Activated CD4-positive, alpha-beta T cell treated with anti-CD3 and anti-CD28 coated beads for 48 hours (primary cell): Measurements from ENCODE around the gene RCN1.
"Not testable (repeated sequence)": the region's sequence is repeated elsewhere in the genome, so short reads cannot be mapped to it uniquely, and the experiment has no call there.

Experiments used
- DNase-seq: peaks from one replicate; pipeline ENCODE4 v3.0.0-alpha.2; 2020

RCN1 gene

DNA sequence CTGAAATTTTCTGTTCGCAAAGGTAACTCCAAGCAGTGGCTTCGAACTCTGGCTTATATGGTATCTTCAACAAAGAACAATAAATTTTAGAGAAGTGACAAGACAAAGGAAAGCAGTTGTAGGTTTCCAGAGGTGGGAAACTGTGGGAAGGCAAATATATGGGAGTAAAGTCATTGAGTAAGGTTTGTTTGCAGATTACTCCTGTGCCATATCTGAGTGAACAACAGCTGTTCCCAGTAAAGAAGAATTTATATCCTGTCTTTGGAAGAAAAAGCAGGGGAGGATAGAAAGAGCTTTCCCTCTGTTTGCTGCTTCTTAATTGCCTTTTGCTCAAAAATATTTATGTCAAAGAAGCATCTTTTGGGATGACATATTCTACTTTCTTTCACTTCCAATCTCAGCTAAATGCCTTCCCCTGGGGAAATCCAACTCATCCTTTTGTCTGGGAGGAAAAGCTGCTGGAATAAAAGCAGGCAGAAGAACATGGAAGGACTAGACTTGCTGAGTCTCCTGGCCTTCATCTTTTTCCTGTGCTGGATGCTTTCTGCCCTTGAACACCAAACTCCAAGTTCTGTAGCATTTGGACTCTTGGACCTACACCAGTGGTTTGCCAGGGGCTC is 10.4 kb upstream of the RCN1 start:
- no peak for DNase-seq

DNA sequence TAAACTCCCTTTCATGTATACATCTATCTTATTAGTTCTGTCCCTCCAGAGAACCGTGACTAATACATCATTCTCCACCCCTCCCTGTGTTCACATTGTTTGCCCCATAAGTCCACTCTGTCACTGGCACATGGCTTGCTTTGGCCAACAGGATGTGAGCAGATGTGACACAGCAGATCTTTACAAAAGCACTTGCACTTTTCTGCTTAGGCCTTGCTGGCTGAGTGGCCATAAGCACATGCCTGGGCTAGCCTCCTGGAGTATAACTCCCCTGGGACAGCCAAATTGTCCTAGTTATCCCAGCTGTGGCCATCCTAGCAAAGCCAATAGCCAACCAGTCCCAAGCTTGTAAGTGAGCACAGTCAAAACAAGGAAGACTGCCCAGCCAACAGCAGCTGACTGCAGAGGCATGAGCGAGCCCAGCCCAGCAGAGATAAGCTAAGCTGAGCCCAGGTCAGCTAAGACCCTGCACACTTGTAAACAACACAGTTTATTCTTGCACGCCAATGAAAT is 9.7 kb upstream of the RCN1 start:
- DNase-seq = no peak

DNA sequence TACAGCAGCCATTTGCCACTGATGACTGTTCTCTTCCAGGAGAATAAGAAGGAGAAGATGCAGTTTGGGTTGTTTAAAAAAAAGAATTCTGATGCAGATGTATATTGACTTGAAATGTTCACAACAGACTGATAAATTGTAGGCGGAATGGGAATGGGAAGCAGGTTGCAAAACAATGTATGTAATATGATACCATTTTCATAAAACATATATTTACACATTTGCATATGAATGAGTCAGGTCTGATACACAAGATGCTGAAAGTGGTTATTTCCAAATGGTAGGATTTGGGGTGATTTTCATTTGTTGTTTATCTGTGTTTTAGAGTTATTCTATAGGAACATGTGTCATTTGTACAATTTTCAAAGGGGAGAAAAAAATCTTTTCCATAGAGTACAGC is 9.0 kb upstream of the RCN1 start:
- no peak for DNase-seq

DNA sequence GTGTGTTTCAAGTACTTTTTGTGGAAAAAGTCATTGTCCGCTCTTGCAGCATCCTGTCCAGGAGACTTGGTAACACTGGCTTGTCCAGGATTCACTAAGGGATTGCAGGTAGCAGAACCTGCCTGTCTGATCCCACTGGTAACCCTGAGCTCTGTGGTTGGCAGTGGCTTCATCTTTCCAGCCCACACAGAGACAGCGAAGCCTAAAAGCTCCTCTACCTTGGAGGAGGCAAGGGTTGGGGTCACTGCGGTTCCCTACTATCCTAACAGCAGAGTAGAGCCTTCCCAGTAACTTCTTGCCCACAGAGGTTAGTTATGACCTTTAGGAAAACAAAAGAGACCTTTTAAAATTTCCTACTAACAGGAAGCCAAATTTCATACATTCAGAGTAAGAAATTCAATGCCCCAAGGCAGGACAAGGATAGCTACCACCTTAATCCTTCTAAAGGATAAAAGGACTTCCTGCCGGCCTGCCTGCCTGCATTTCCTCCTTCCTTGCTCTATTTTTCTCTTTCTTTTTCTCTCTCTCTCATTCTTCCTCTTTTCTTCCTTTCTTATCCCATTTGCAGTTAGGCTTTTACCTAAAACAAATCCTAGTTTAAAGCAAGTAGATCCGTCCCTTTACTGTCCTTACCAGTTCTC is 8.4 kb upstream of the RCN1 start:
- no peak for DNase-seq

GRCh38 chr11:32087597-32087996 is 3.3 kb upstream of the RCN1 start:
- DNase-seq = no peak

- peak; percentile 22 for DNase-seq
Observed at GRCh38 chr11:32088117-32088941, 2.5 kb upstream of the RCN1 start.

- no peak for DNase-seq
Observed at GRCh38 chr11:32092581-32093170, 1.8 kb downstream of the RCN1 start.

DNA sequence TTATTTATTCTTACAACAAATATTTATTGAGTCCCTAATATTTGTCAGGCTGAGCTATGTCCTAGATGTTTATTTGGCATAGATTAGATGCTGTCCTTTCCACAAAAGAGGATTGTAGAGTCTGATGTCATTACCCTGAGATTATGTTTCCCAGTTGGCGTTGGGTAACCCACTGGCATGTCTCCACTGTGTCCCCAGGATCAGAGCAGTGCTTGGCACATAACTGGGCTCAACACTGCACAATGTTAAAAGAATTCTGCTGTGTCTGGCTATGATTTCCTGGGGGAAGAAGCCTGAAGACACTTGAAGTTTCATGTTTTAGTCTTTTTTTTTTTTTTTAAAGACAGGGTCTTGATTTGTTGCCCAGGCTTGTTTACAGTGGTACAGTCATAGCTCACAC is 4.0 kb downstream of the RCN1 start:
- DNase-seq = no peak

DNA sequence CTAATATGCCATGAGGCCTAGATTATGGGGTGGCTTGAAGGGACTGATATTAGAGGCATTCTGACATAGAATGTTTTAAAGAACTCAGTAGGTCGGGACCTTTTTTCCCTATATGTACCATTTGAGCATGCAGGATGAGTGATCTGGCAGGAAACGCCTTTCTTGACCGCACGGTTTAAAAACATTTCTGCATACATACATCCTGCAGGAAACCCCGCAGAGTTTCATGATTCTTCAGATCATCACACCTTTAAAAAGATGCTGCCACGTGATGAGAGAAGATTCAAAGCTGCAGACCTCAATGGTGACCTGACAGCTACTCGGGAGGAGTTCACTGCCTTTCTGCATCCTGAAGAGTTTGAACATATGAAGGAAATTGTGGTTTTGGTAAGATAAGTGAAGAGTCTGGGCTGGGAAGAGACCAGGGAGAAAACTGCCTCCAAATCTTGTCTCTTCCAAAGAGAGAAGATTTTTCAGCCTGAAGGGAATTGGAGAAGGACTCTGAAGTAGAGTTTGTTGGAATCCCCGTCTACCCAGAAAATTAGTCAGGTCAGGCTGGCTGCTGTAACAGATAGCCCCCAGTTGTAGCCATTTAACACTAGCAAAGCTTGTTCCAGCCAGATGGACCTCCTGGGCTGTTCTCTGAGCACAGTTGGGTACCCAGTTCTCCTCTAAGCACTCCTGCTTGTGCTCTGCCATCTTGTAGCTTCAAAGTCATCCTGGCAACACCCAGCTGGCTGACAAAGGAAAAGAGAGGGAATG is 7.4 kb downstream of the RCN1 start:
- no peak for DNase-seq

- no peak for DNase-seq
Observed at GRCh38 chr11:32099516-32099915, 8.6 kb downstream of the RCN1 start.

GRCh38 chr11:32100495-32100894 is 9.6 kb downstream of the RCN1 start:
- no peak for DNase-seq

DNA sequence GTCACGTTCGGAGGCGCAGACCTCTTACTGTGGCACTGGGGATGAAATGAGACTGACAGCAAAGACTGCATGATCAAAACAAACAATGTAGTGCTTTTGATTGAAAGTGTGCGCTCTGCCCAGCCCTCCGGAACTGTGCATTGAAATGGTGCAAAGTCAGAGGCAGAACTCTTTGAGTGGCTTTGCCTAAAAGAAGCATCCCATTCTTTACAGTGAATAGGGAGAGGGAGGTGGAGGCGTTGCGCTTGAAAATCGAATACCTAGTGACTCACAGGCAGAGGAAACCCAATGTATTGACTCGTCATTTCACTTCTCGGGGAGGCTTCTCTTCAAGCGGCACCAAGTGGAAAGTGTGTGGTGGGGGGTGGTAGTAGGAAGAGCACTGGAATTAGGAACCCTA is 10.9 kb downstream of the RCN1 start:
- no peak for DNase-seq

DNA sequence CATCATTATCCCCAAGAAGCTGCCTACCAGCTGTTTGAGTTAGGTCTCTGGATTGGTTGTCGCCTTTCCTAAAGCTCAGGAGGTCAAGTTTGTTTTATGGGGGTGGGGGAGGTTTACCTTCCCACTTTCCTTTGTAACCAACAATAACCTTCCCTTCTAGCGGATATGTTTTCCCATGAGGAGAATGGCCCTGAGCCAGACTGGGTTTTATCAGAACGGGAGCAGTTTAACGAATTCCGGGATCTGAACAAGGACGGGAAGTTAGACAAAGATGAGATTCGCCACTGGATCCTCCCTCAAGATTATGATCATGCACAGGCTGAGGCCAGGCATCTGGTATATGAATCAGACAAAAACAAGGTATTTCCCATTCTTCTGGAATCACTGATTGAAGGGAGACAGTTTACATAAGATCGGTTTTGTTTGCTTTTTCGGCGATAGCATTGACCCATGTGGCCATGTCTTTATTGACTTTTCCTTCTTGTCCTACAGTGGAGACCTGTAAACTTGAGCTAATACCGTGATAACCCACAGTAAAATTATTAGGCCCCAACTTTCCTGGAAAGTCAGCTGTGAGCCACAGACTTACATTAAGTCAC is 12.3 kb downstream of the RCN1 start:
- DNase-seq = not testable (repeated sequence)

DNA sequence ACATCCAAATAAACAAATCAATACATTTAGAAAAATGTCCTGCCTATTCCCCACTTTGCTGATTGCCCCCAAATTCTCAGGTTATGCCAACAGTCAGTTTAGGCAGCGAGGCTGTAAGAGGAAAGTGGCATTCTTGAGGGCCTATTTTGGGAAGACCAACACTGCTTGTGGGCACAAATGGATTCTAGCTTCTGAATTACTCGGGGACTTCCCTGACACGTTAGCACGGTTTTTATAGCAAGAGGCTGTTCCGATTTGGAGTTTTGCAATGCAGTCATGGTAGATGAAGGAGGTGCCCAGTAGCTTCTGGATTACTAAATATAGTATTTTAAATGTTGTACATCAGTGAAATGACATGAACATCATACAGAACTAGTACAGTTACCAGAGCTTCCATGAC is 13.1 kb downstream of the RCN1 start:
- no peak for DNase-seq

DNA sequence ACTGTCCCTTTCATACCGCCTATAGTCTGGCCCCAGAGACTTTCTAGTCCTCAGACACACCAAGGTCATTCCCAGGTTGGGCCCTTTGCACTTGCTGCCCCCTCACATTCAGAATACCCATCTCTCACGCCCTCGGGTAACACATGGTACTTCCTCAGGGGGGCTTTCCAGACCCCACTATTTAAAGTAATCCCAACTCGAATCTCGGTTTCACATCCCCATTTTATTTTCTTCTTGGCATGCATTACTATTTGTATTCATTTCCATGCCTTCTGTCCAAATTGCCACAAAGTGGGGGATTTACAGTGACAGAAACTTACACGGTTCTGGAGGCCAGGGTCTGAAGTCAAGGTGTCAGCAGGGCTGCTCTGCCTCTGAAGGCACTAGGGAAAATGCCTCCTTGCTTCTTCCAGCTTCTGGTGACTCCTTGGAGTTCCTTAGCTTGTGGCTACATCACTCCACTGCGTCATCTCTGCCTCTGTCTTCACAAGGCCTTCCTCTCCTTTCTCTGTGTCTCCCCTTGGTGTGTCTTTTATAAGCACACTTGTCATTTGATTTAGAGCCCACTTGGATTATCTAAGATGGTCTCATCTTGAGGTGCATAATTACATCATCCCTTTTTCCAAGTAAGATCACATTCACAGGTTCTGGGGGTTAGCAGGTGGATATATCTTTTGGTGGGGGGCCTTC is 15.1 kb downstream of the RCN1 start:
- no peak for DNase-seq

DNA sequence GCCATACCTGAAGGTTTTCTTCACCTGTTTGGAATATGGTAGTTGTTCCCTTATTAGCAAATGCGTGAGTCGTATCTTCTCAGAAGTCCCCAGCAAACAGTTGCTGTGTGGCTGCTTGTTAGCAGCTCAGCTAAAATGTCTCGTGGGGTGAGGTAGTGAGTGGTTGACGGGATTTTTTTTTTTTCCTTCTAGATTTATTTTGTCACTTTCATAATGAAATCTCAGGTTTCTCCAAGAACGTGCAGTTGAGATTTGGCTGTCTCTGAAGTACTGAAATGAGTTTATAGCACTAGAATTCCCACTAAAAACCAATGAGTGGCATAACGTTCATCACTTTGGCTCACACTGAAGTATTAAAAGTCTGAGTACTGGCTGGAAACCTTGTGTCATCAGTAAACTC is 16.8 kb downstream of the RCN1 start:
- no peak for DNase-seq

- DNase-seq = no peak
Observed at GRCh38 chr11:32108576-32108975, 17.7 kb downstream of the RCN1 start.

DNA sequence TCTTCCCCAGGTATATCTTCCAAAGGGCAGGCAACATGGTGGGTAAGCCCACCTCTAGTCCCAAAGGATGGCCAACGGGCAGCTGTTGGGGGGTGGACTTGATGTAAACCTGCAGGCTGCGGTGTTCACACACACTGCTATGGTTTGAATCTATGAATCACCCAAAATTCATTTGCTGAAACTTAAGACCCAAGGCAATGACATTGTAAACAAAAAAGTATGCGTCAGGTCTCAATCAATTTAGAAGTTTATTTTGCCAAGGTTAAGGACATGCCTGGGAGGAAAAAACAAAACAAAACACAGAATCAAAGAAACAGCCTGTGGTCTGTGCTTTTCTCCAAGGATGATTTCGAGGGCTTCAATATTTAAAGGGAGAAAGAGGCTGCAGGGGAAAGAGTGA is 18.3 kb downstream of the RCN1 start:
- no peak for DNase-seq

DNA sequence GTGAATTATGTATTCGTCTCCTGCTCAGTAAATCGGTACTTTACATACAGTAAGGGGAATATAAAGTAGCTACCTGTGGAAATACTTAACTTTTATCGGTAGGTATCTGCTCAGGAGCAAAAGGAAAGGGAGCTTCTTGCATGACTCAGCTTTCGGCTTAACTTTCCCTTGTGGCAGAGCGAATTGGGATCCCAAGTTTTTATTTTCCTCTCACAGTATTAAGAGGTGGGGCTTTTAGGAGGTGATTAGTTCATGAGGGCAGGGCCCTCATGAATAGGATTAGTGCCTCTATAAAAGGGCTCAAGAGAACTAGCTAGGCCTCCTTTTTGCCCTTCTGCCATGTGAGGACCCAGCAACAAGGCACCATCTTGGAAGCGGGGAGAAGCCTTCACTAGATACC is 18.7 kb downstream of the RCN1 start:
- DNase-seq = no peak

GRCh38 chr11:32110795-32111194 is 19.9 kb downstream of the RCN1 start:
- no peak for DNase-seq

GRCh38 chr11:32113200-32113919 is 22.5 kb downstream of the RCN1 start:
- no peak for DNase-seq
